HepG2 (cell line): ENCODE measurements around the gene TFCP2L1. TPM values are rescaled to one million over a fixed set of nuclear protein-coding genes. Genes with fewer than 3 reads are reported as not detected.
A peak's percentile ranks its signal among the peaks of the same experiment; 100 is the strongest.

Experiments used
- ATAC-seq: fragments of 200-7000 bp; cut with Tn5 transposase; 3 replicates; pipeline ENCODE4 v1.9.1; 2020; ENCODE audit warnings: mild to moderate bottlenecking, moderate library complexity
- BruUV-seq: library from RNA; stranded (reverse); fragments of 400-500 nt; replicated peaks from 2 replicates; lab custom pipeline; 2021; lab: Mats Ljungman, UMichigan
- CTCF ChIA-PET: fragments of 300-600 bp; formaldehyde crosslinking; extraction: SDS; loops from one replicate; lab custom pipeline; 2021; ENCODE audit warnings: low total read pairs, inconsistent platforms, low intra/inter-chr PET ratio; lab: Yijun Ruan, JAX
- POLR2A ChIA-PET: fragments of 350-600 bp; sonication (Branson Sonifier 250); formaldehyde crosslinking; loops from one replicate; lab custom pipeline; 2020; ENCODE audit warnings: antibody characterized with exemption, inconsistent platforms; lab: Yijun Ruan, JAX
- DNase-seq: peaks from one replicate; pipeline ENCODE4 v3.0.0-alpha.2; 2015; ENCODE audit warnings: low spot score
- FAIRE-seq: peaks from 3 replicates; lab custom pipeline; 2011; peaks lifted over from hg19 to GRCh38; lab: Jason Lieb, UNC
- H2AFZ ChIP-seq: one replicate; pipeline ENCODE4 v1.6.1; 2011; ENCODE audit warnings: low read length, inconsistent platforms
- H3K27ac ChIP-seq: fragments of 300-600 bp; 3 replicates; pipeline ENCODE4 v1.8.0; 2011; ENCODE audit warnings: mixed run types, mild to moderate bottlenecking, mixed read lengths, low read length, inconsistent platforms; ENCODE audit not compliant: insufficient read depth; ENCODE audit errors: extremely low read length
- H3K27me3 ChIP-seq, 2 experiments: fragments of 200-600 bp in 1 of 2; 2 replicates in 1 of 2; 3 replicates in 1 of 2; pipeline versions ENCODE4 v1.6.0 to v1.8.0; 2011; ENCODE audit warnings: low read length in 2 of 2, mild to moderate bottlenecking in 2 of 2, moderate library complexity in 2 of 2, inconsistent platforms in 1 of 2; ENCODE audit not compliant: insufficient read depth in 2 of 2, control insufficient read depth in 1 of 2
- H3K36me3 ChIP-seq, 2 experiments: fragments of 200-600 bp in 1 of 2; replicated peaks in 1 of 2; 2 replicates in 1 of 2; 3 replicates in 1 of 2; pipeline versions ENCODE4 v1.5.1 to v1.8.0; 2011; ENCODE audit warnings: low read length in 2 of 2, inconsistent platforms in 1 of 2; ENCODE audit not compliant: insufficient read depth in 2 of 2, control insufficient read depth in 1 of 2
- H3K4me1 ChIP-seq: 2 replicates; pipeline ENCODE4 v1.5.1; 2012; ENCODE audit warnings: low read length, inconsistent platforms; ENCODE audit not compliant: insufficient read depth
- H3K4me2 ChIP-seq: 2 replicates; pipeline ENCODE4 v1.6.0; 2011; ENCODE audit warnings: low read depth, low read length, inconsistent platforms
- H3K4me3 ChIP-seq, 3 experiments: fragments of 200-600 bp in 1 of 3; sonication (generic), shearing (Covaris generic) in 1 of 3; replicated peaks in 1 of 3; 2 replicates each; pipeline ENCODE4 v1.5.1; 2011 to 2016; ENCODE audit warnings: low read length in 3 of 3, inconsistent platforms in 2 of 3, low read depth in 2 of 3, mild to moderate bottlenecking in 2 of 3, control low read depth in 1 of 3, mixed read lengths in 1 of 3; ENCODE audit not compliant: insufficient read depth in 1 of 3
- H3K79me2 ChIP-seq: one replicate; pipeline ENCODE4 v1.6.1; 2011; ENCODE audit warnings: low read length, inconsistent platforms; ENCODE audit not compliant: insufficient read depth
- H3K9ac ChIP-seq: 2 replicates; pipeline ENCODE4 v1.6.0; 2011; ENCODE audit warnings: mild to moderate bottlenecking, low read depth, low read length, inconsistent platforms; ENCODE audit not compliant: insufficient read depth
- H3K9me3 ChIP-seq: 2 replicates; pipeline ENCODE4 v1.5.1; 2012; ENCODE audit warnings: mild to moderate bottlenecking, low read length
- H4K20me1 ChIP-seq: 2 replicates; pipeline ENCODE4 v1.6.0; 2011; ENCODE audit warnings: inconsistent platforms, mild to moderate bottlenecking, low read length, moderate library complexity; ENCODE audit not compliant: insufficient read depth
- HES4 ChIP-seq: sonication (generic); formaldehyde crosslinking; IDR thresholded peaks from 2 replicates; pipeline ENCODE4 v1.9.0; 2021; ENCODE audit warnings: mild to moderate bottlenecking, missing genetic modification reagents, borderline replicate concordance
- MAFF ChIP-seq: IDR thresholded peaks from 2 replicates; pipeline ENCODE4 v1.6.1; 2011; ENCODE audit warnings: low read depth, low read length, improper control_type of control experiment
- MAFK ChIP-seq, 2 experiments: IDR thresholded peaks in 1 of 2; conservative IDR thresholded peaks in 1 of 2; 2 replicates each; pipeline ENCODE4 v1.6.1; 2011; ENCODE audit warnings: improper control_type of control experiment in 2 of 2, low read length in 2 of 2
- RARA ChIP-seq: IDR thresholded peaks from 2 replicates; pipeline ENCODE4 v1.6.1; 2016; ENCODE audit warnings: missing genetic modification reagents, missing compliant biosample characterization
- ZNF17 ChIP-seq: sonication (generic); formaldehyde crosslinking; IDR thresholded peaks from 2 replicates; pipeline ENCODE4 v1.5.0; 2020; ENCODE audit warnings: mild to moderate bottlenecking, missing genetic modification reagents
- ZNF441 ChIP-seq: sonication (generic); formaldehyde crosslinking; IDR thresholded peaks from 2 replicates; pipeline ENCODE4 v1.7.0; 2021; ENCODE audit warnings: missing genetic modification reagents, borderline replicate concordance
- WGBS: methylation state at CpG from one replicate; pipeline ENCODE4 v1.1.6; 2017; ENCODE audit warnings: low lambda C conversion rate; 5-methylcytosine and 5-hydroxymethylcytosine counted together
- in situ Hi-C: cut with HindIII; loops from 2 replicates; pipeline ENCODE4 v1.10.0; 2017; ENCODE audit warnings: low pct_unique_long_range_greater_than_20kb; ENCODE audit not compliant: extremely low pct_ligation_motif_present
- intact Hi-C: fragments of 100-400 bp; cut with micrococcal nuclease; formaldehyde crosslinking; loops from one replicate; pipeline ENCODE4 v1.10.0; 2022; ENCODE audit not compliant: unreplicated experiment
- polyA plus RNA-seq, 8 experiments: library from polyadenylated mRNA; depleted of rRNA in 3 of 8; stranded (reverse) in 7 of 8; unstranded in 1 of 8; fragments of >200 nt; fragmentation: Illumina TruSeq in 4 of 8; extraction: Trizol in 4 of 8; gene quantifications; 2 replicates each; pipeline versions ENCODE4 v1.2.1 to v1.2.3, GENCODE V29; 2011 to 2016; ENCODE audit warnings: low read depth in 4 of 8, missing spikeins in 1 of 8, mixed read lengths in 1 of 8; ENCODE audit not compliant: insufficient read depth in 1 of 8
- total RNA-seq, 5 experiments: library from RNA; depleted of rRNA; stranded (reverse); fragments of >200 nt; fragmentation: Illumina TruSeq; extraction: Trizol; gene quantifications; 2 replicates each; pipeline ENCODE4 v1.2.3, GENCODE V29; 2016; ENCODE audit warnings: low read depth in 1 of 5

TFCP2L1 gene
- total and polyA plus RNA-seq, 2 of the 13 experiments (the other 11 are each of a cell fraction or from before 2014, with no cell fraction given), result under 0.01 TPM; not detected in 1

DNA sequence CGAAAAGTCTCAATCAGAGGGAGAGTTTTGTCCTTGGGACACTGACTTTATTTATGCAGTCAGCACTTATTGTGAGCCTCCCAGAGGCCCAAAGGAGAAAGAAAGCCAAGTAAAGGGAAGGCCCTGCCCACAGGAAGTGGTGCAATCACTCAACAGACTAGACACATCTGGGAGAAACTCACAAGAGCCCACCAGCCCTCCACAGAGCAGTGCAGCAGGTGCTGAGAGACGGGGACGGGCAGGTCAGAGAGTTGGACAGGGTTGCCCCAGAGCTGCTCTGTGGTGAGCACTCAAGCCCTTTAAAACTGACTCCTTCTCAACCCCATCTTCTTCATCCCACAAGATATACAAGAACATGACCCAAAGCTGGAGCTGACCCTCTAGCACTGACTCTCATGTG, 96.0 kb downstream of the TFCP2L1 start:
- ChIA-PET POLR2A (no interaction called here), CTCF (no interaction called here)
- Histone ChIP-seq H3K4me2 (no peak overlapping the region), H4K20me1 (no peaks in the 10 kb centered on the region; the same call in 1 of the 2 replicates), H3K9ac (no peak overlapping the region), H3K4me3 (no peak overlapping the region), H3K4me1 (no peaks in the 10 kb centered on the region), H3K27ac (no peak overlapping the region), H3K36me3 (no peaks in the 10 kb centered on the region), H2AFZ (no peak overlapping the region), H3K79me2 (no peaks in the 10 kb centered on the region), H3K9me3 (no peaks in the 10 kb centered on the region), H3K27me3 (peaks cover 9 to 28% of the 10 kb centered on the region in 2 experiments; a peak in 2 of 5 replicates)
- BruUV-seq, result no TSS peak
- in situ Hi-C loops, result no loop called here
- intact Hi-C loops, result no loop called here
- WGBS, result 20% methylated on average over 3 of the region's 3 CpGs
- no peak for TF ChIP-seq RARA (CRISPR knock-in tag)
- TF ChIP-seq ZNF441, result no peak
- peak in 1 of 2 experiments; percentile 6; a peak in 1 of 4 replicates for TF ChIP-seq MAFK (conservative IDR thresholded peaks at IDR 0.05 in 1 of 2, IDR thresholded peaks at IDR 0.05 in 1 of 2; ENCODE audit: low read length in 2 of 2)
- no peak for FAIRE-seq
- ATAC-seq, result no peak
- no peak for DNase-seq

DNA sequence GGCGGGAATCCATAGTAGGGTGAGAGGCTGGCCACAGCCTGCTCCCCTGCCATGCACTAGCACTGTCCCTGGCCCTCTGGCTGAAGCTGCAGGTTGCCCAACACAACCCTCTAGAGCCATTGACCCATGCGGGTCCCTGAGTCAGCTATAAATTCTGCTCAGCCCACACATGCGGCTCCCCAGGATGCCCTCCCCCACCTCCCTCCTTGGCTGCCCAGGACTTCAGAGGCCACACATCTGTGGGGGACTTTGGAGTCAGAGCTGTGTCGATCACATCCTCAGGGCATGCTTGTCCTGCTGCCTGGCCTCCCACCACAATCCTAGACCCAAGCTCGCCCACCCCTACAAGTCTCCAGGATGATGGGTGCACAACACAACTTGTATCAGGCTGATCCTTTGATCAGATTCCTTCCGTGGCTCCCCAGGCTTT, 97.0 kb downstream of the TFCP2L1 start:
- intact Hi-C loops, result no loop called here

More for the DNA sequence above, 97.0 kb downstream of the TFCP2L1 start:
- H2AFZ ChIP-seq, result no peak overlapping the region
- H3K79me2 ChIP-seq, result no peaks in the 10 kb centered on the region
- ChIA-PET POLR2A (no interaction called here), CTCF (no interaction called here)
- 0% methylated on average over 5 of the region's 6 CpGs for WGBS
- no peak for DNase-seq
- ATAC-seq, result no peak
- BruUV-seq, result no TSS peak
- H3K4me1 ChIP-seq, result no peaks in the 10 kb centered on the region
- in situ Hi-C loops, result no loop called here
- no peak for FAIRE-seq
- H3K4me3 ChIP-seq, result no peak overlapping the region
- H4K20me1 ChIP-seq, result no peaks in the 10 kb centered on the region; the same call in 1 of the 2 replicates
- H3K9me3 ChIP-seq, result no peaks in the 10 kb centered on the region
- peaks cover 8 to 26% of the 10 kb centered on the region in 2 experiments; a peak in 2 of 5 replicates for H3K27me3 ChIP-seq
- no peak overlapping the region for H3K27ac ChIP-seq
- no peak for TF ChIP-seq HES4
- TF ChIP-seq ZNF17 (CRISPR knock-in tag), result no peak
- 0 out of 2 replicates have a peak, but pooled peaks have one; percentile 20 for TF ChIP-seq MAFF
- peak in 1 of 2 experiments; percentile 56; a peak in 2 of 4 replicates for TF ChIP-seq MAFK (conservative IDR thresholded peaks at IDR 0.05 in 1 of 2, IDR thresholded peaks at IDR 0.05 in 1 of 2; ENCODE audit: low read length in 2 of 2)
- no peak overlapping the region for H3K4me2 ChIP-seq
- no peaks in the 10 kb centered on the region for H3K36me3 ChIP-seq
- no peak overlapping the region for H3K9ac ChIP-seq
